PC-3 (cell line): ENCODE measurements around the gene BCO1. TPM values are rescaled to one million over a fixed set of nuclear protein-coding genes. Genes with fewer than 3 reads are reported as not detected.

ENCODE experiments used
- ATAC-seq: fragments of 200-7000 bp; cut with Tn5 transposase; 2 replicates; pipeline ENCODE4 v1.9.1; 2020; ENCODE audit warnings: mild to moderate bottlenecking, moderate library complexity
- BruUV-seq: library from RNA; stranded (reverse); fragments of 400-500 nt; replicated peaks from 2 replicates; lab custom pipeline; 2021; lab: Mats Ljungman, UMichigan
- CTCF ChIA-PET: fragments of 300-600 bp; sonication (Branson Sonifier 250); formaldehyde crosslinking; loops from one replicate; lab custom pipeline; 2022; ENCODE audit warnings: antibody characterized with exemption; lab: Charles Lee
- POLR2A ChIA-PET: fragments of 300-600 bp; sonication (Branson Sonifier 250); formaldehyde crosslinking; loops from one replicate; lab custom pipeline; 2022; ENCODE audit warnings: antibody characterized with exemption; ENCODE audit not compliant: unreplicated experiment; lab: Charles Lee
- DNase-seq: peaks from one replicate; pipeline ENCODE4 v3.0.0-alpha.2; 2015
- H2AFZ ChIP-seq: fragments of 300-600 bp; sonication (generic); 2 replicates; pipeline ENCODE4 v1.6.0; 2016; ENCODE audit warnings: antibody characterized with exemption, low read length
- H3F3A ChIP-seq: fragments of 300-600 bp; sonication (generic); one replicate; pipeline ENCODE4 v1.6.0; 2017; ENCODE audit warnings: antibody characterized with exemption, low read length, control low read depth, mild to moderate bottlenecking; ENCODE audit not compliant: unreplicated experiment
- H3K27ac ChIP-seq: fragments of 300-600 bp; sonication (generic); 2 replicates; pipeline ENCODE4 v1.5.1; 2016; ENCODE audit warnings: mild to moderate bottlenecking, low read length
- H3K27me3 ChIP-seq: fragments of 300-600 bp; sonication (generic); 2 replicates; pipeline ENCODE4 v1.6.1; 2016; ENCODE audit warnings: low read length, mixed read lengths
- H3K36me3 ChIP-seq: fragments of 300-600 bp; sonication (generic); 2 replicates; pipeline ENCODE4 v1.6.1; 2016; ENCODE audit warnings: low read depth, mixed run types, low read length, mixed read lengths
- H3K4me1 ChIP-seq: fragments of 300-600 bp; sonication (generic); 2 replicates; pipeline ENCODE4 v1.5.1; 2016; ENCODE audit warnings: low read length; ENCODE audit not compliant: insufficient read depth
- H3K4me2 ChIP-seq: fragments of 300-600 bp; sonication (generic); 2 replicates; pipeline ENCODE4 v1.6.0; 2016; ENCODE audit warnings: low read length
- H3K4me3 ChIP-seq: fragments of 300-600 bp; sonication (generic); 2 replicates; pipeline ENCODE4 v1.5.1; 2016; ENCODE audit warnings: mild to moderate bottlenecking, low read length, mixed read lengths
- H3K79me2 ChIP-seq: fragments of 300-600 bp; sonication (generic); 2 replicates; pipeline ENCODE4 v1.6.1; 2017; ENCODE audit warnings: low read length, mixed read lengths
- H3K9ac ChIP-seq: fragments of 300-600 bp; sonication (generic); 2 replicates; pipeline ENCODE4 v1.6.0; 2016; ENCODE audit warnings: mild to moderate bottlenecking, low read length
- H3K9me2 ChIP-seq: fragments of 300-600 bp; sonication (generic); replicated peaks from 2 replicates; pipeline ENCODE4 v1.6.1; 2016; ENCODE audit warnings: mixed run types, low read length, mixed read lengths
- H3K9me3 ChIP-seq: fragments of 300-600 bp; sonication (generic); 2 replicates; pipeline ENCODE4 v1.6.1; 2016; ENCODE audit warnings: low read length, mixed read lengths
- H4K20me1 ChIP-seq: fragments of 300-600 bp; sonication (generic); 2 replicates; pipeline ENCODE4 v1.6.1; 2016; ENCODE audit warnings: low read length, mixed read lengths
- EZH2 ChIP-seq: fragments of 300-600 bp; sonication (generic); IDR thresholded peaks from one replicate; pipeline ENCODE4 v1.6.1; 2017; ENCODE audit warnings: antibody characterized with exemption, mild to moderate bottlenecking, low read length; ENCODE audit not compliant: unreplicated experiment
- EZH2phosphoT487 ChIP-seq: fragments of 300-600 bp; sonication (generic); IDR thresholded peaks from 2 replicates; pipeline ENCODE4 v1.6.1; 2018; ENCODE audit warnings: mild to moderate bottlenecking, antibody characterized with exemption, low read length, borderline replicate concordance
- intact Hi-C: fragments of 100-400 bp; cut with micrococcal nuclease; formaldehyde crosslinking; loops from 2 replicates; pipeline ENCODE4 v1.9.0; 2023
- total RNA-seq: library from RNA; depleted of rRNA; stranded (reverse); fragments of >200 nt; gene quantifications from 2 replicates; pipeline ENCODE4 v1.2.3, GENCODE V29; 2014
- TF ChIP-seq, protein P1 (sequence below): fragments of 300-600 bp; sonication (generic); conservative IDR thresholded peaks from 2 replicates; pipeline ENCODE4 v1.5.1; 2017; ENCODE audit warnings: antibody characterized with exemption, low read depth, mild to moderate bottlenecking, low read length

BCO1 gene
- total RNA-seq, 1 experiment from 2014 or later, result not detected

DNA sequence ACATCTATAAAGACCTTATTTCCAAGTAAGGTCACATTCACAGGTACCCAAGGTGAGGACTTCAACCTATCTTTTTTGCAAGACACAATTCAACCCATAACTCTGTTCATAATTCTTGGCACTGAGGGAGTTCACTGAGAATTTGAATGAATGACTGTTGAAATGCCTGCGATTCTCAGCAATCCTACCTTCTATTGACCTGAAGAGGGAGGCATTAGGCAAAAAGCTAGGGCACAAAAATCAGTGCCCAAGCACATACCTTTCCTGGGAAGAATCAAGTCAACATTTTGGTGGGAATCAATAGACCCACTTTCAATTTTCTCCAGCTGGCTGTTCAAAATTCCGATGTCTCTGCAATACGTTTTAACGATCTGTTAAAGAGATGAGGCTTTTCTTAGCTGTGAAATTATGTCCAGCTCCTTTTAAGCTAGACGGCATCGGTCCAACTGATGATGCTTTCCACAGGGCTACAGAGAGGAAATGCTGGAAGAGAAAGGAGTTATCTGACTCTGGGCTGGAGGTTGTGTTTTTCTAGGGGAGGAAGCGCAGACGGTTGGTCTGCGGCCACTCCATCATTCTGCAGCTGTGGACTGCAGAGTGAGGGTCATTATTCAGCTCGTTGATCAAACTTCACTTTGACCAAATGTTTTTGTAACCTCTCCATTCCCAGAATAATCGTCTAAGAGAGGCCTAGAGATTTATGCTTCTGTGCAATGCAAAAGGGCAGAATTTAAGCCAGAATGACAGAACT lies 25.2 kb downstream of the BCO1 start:
- Histone ChIP-seq H3K9me3 (no peaks in the 10 kb centered on the region), H3K27me3 (no peaks in the 10 kb centered on the region), H3F3A (no peaks in the 10 kb centered on the region), H3K4me1 (peaks cover 14% of the 10 kb centered on the region), H3K79me2 (no peaks in the 10 kb centered on the region), H3K4me2 (no peak overlapping the region), H3K27ac (no peak overlapping the region), H3K36me3 (no peaks in the 10 kb centered on the region), H3K9me2 (no peaks in the 10 kb centered on the region), H3K9ac (no peak overlapping the region), H3K4me3 (no peak overlapping the region), H2AFZ (no peak overlapping the region), H4K20me1 (no peaks in the 10 kb centered on the region)
- ChIA-PET POLR2A (no interaction called here), CTCF (interaction anchor here (0.7 kb wide), 1 partner anchor 122 kb away, joined by 3 read pairs; no protein-coding TSS in a partner anchor)
- ATAC-seq (no peak), DNase-seq (peak; percentile 33)
- TF ChIP-seq, protein P1, sequence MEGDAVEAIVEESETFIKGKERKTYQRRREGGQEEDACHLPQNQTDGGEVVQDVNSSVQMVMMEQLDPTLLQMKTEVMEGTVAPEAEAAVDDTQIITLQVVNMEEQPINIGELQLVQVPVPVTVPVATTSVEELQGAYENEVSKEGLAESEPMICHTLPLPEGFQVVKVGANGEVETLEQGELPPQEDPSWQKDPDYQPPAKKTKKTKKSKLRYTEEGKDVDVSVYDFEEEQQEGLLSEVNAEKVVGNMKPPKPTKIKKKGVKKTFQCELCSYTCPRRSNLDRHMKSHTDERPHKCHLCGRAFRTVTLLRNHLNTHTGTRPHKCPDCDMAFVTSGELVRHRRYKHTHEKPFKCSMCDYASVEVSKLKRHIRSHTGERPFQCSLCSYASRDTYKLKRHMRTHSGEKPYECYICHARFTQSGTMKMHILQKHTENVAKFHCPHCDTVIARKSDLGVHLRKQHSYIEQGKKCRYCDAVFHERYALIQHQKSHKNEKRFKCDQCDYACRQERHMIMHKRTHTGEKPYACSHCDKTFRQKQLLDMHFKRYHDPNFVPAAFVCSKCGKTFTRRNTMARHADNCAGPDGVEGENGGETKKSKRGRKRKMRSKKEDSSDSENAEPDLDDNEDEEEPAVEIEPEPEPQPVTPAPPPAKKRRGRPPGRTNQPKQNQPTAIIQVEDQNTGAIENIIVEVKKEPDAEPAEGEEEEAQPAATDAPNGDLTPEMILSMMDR, result peak; percentile 56
- no peak for TF ChIP-seq EZH2phosphoT487
- no TSS peak for BruUV-seq
- intact Hi-C loops, result loop anchor here (1.0 to 5.0 kb wide), 2 partner anchors 87 to 474 kb away; no protein-coding TSS in a partner anchor

GRCh38 chr16:81264386-81264785 lies 25.9 kb downstream of the BCO1 start:
- intact Hi-C loops, result loop anchor here (5.0 kb wide), 1 partner anchor 473 kb away; no protein-coding TSS in a partner anchor

GRCh38 chr16:81265052-81265451 lies 26.6 kb downstream of the BCO1 start:
- H3K4me1 ChIP-seq, result peaks cover 14% of the 10 kb centered on the region
- no peaks in the 10 kb centered on the region for H3K9me3 ChIP-seq
- no peak overlapping the region for H2AFZ ChIP-seq
- H3K9me2 ChIP-seq, result no peaks in the 10 kb centered on the region
- ATAC-seq, result no peak
- H3K36me3 ChIP-seq, result no peaks in the 10 kb centered on the region
- POLR2A ChIA-PET, result no interaction called here
- H3K27me3 ChIP-seq, result no peaks in the 10 kb centered on the region
- H3F3A ChIP-seq, result no peaks in the 10 kb centered on the region
- no peak overlapping the region for H3K4me2 ChIP-seq
- no peak overlapping the region for H3K9ac ChIP-seq
- DNase-seq, result no peak
- H4K20me1 ChIP-seq, result no peaks in the 10 kb centered on the region
- intact Hi-C loops, result loop anchor here (5.0 kb wide), 1 partner anchor 52 kb away; no protein-coding TSS in a partner anchor
- no peak overlapping the region for H3K27ac ChIP-seq
- no peak overlapping the region for H3K4me3 ChIP-seq
- TF ChIP-seq EZH2 (no peak), EZH2phosphoT487 (no peak)
- TF ChIP-seq, protein P1, result no peak
- BruUV-seq, result no TSS peak
- no peaks in the 10 kb centered on the region for H3K79me2 ChIP-seq
- CTCF ChIA-PET, result no interaction called here

More at GRCh38 chr16:81264386-81264785, 25.9 kb downstream of the BCO1 start:
- Histone ChIP-seq H3K79me2 (no peaks in the 10 kb centered on the region), H2AFZ (no peak overlapping the region), H3K9me2 (no peaks in the 10 kb centered on the region), H3F3A (no peaks in the 10 kb centered on the region), H3K4me1 (peaks cover 14% of the 10 kb centered on the region), H3K4me2 (no peak overlapping the region), H4K20me1 (no peaks in the 10 kb centered on the region), H3K9me3 (no peaks in the 10 kb centered on the region), H3K27ac (no peak overlapping the region), H3K36me3 (no peaks in the 10 kb centered on the region), H3K27me3 (no peaks in the 10 kb centered on the region), H3K9ac (no peak overlapping the region), H3K4me3 (no peak overlapping the region)
- CTCF ChIA-PET, result no interaction called here
- ATAC-seq (no peak), DNase-seq (no peak)
- no TSS peak for BruUV-seq
- TF ChIP-seq, protein P1, result no peak
- TF ChIP-seq EZH2phosphoT487 (no peak), EZH2 (no peak)
- POLR2A ChIA-PET, result no interaction called here
